IMR-90 (cell line): ENCODE results near the gene MICAL3. TPM values are rescaled to one million over a fixed set of nuclear protein-coding genes. Genes with fewer than 3 reads are reported as not detected.
A peak's percentile ranks its signal among the peaks of the same experiment; 100 is the strongest.

Experiments
- ATAC-seq: fragments of 200-7000 bp; cut with Tn5 transposase; 2 replicates; pipeline ENCODE4 v1.9.1; 2020; ENCODE audit warnings: low read depth, mild to moderate bottlenecking, moderate library complexity
- BruUV-seq: library from RNA; stranded (reverse); fragments of 400-500 nt; replicated peaks from 2 replicates; lab custom pipeline; 2021; lab: Mats Ljungman, UMichigan
- CTCF ChIA-PET: fragments of 300-600 bp; formaldehyde crosslinking; extraction: SDS; loops from one replicate; lab custom pipeline; 2021; ENCODE audit warnings: antibody characterized with exemption; lab: Yijun Ruan, JAX
- POLR2A ChIA-PET: fragments of 300-600 bp; sonication (Branson Sonifier 250); formaldehyde crosslinking; loops from one replicate; lab custom pipeline; 2022; ENCODE audit warnings: antibody characterized with exemption; ENCODE audit not compliant: unreplicated experiment; lab: Charles Lee
- DNase-seq: peaks from one replicate; pipeline ENCODE4 v3.0.0; 2013
- H2AFZ ChIP-seq: replicated peaks from 2 replicates; pipeline ENCODE3; 2013; ENCODE audit warnings: low read length, mild to moderate bottlenecking; ENCODE audit not compliant: poor library complexity
- H2AK5ac ChIP-seq: 2 replicates; pipeline ENCODE4 v1.6.1; 2013; ENCODE audit warnings: low read depth, low read length, inconsistent platforms
- H2AK9ac ChIP-seq: replicated peaks from 2 replicates; pipeline ENCODE3; 2013; ENCODE audit warnings: mild to moderate bottlenecking, low read depth, low read length, moderate library complexity; ENCODE audit not compliant: poor library complexity
- H2BK120ac ChIP-seq: 2 replicates; pipeline ENCODE4 v1.6.1; 2013; ENCODE audit warnings: low read depth, low read length, inconsistent platforms
- H2BK15ac ChIP-seq: 3 replicates; pipeline ENCODE4 v1.6.1; 2013; ENCODE audit warnings: low read depth, low read length, inconsistent platforms
- H2BK20ac ChIP-seq: 2 replicates; pipeline ENCODE4 v1.6.1; 2013; ENCODE audit warnings: low read depth, mild to moderate bottlenecking, inconsistent platforms, low read length, moderate library complexity
- H2BK5ac ChIP-seq: 2 replicates; pipeline ENCODE4 v1.6.1; 2013; ENCODE audit warnings: mild to moderate bottlenecking, low read depth, low read length, inconsistent platforms; ENCODE audit not compliant: poor library complexity, severe bottlenecking
- H3K14ac ChIP-seq: replicated peaks from 2 replicates; pipeline ENCODE4 v1.6.1; 2013; ENCODE audit warnings: low read depth, low read length, inconsistent platforms
- H3K18ac ChIP-seq: 2 replicates; pipeline ENCODE4 v1.6.1; 2013; ENCODE audit warnings: low read depth, low read length, control low read depth
- H3K23ac ChIP-seq: 2 replicates; pipeline ENCODE4 v1.6.1; 2013; ENCODE audit warnings: low read depth, low read length, inconsistent platforms
- H3K27ac ChIP-seq: 2 replicates; pipeline ENCODE4 v1.5.1; 2013; ENCODE audit warnings: mild to moderate bottlenecking, control low read depth, low read length; ENCODE audit not compliant: insufficient read depth
- H3K27me3 ChIP-seq: 2 replicates; pipeline ENCODE4 v1.6.1; 2013; ENCODE audit warnings: low read length; ENCODE audit not compliant: control insufficient read depth, insufficient read depth
- H3K36me3 ChIP-seq: 2 replicates; pipeline ENCODE4 v1.6.1; 2013; ENCODE audit warnings: low read length, mixed read lengths; ENCODE audit not compliant: control insufficient read depth, insufficient read depth
- H3K4ac ChIP-seq: 2 replicates; pipeline ENCODE4 v1.6.1; 2013; ENCODE audit warnings: low read depth, low read length, inconsistent platforms
- H3K4me1 ChIP-seq: 2 replicates; pipeline ENCODE4 v1.6.1; 2013; ENCODE audit warnings: low read length, mixed read lengths; ENCODE audit not compliant: control insufficient read depth, insufficient read depth
- H3K4me2 ChIP-seq: 2 replicates; pipeline ENCODE4 v1.6.1; 2013; ENCODE audit warnings: low read depth, mild to moderate bottlenecking, control low read depth, low read length, moderate library complexity
- H3K4me3 ChIP-seq: 2 replicates; pipeline ENCODE4 v1.5.1; 2013; ENCODE audit warnings: low read depth, mild to moderate bottlenecking, control low read depth, low read length, moderate library complexity; ENCODE audit not compliant: insufficient read depth
- H3K56ac ChIP-seq: 2 replicates; pipeline ENCODE4 v1.6.1; 2013; ENCODE audit warnings: low read length, inconsistent platforms; ENCODE audit not compliant: insufficient read depth; ENCODE audit errors: extremely low read depth
- H3K79me1 ChIP-seq, 2 experiments: 2 replicates each; pipeline ENCODE4 v1.6.1; 2013; ENCODE audit warnings: low read length in 2 of 2, inconsistent platforms in 1 of 2, low read depth in 1 of 2
- H3K9ac ChIP-seq: 2 replicates; pipeline ENCODE4 v1.6.1; 2013; ENCODE audit warnings: low read depth, low read length, control low read depth
- H3K9me1 ChIP-seq: 2 replicates; pipeline ENCODE4 v1.6.1; 2013; ENCODE audit warnings: low read length, inconsistent platforms; ENCODE audit not compliant: insufficient read depth
- H3K9me3 ChIP-seq: 2 replicates; pipeline ENCODE4 v1.6.1; 2013; ENCODE audit warnings: low read length; ENCODE audit not compliant: control insufficient read depth, insufficient read depth
- H4K20me1 ChIP-seq: 2 replicates; pipeline ENCODE4 v1.6.1; 2013; ENCODE audit warnings: low read length, inconsistent platforms; ENCODE audit not compliant: insufficient read depth
- H4K5ac ChIP-seq: 2 replicates; pipeline ENCODE4 v1.6.1; 2013; ENCODE audit warnings: mild to moderate bottlenecking, low read depth, low read length, control low read depth
- H4K8ac ChIP-seq, 2 experiments: 2 replicates each; pipeline ENCODE4 v1.6.1; 2013; ENCODE audit warnings: low read depth in 2 of 2, low read length in 2 of 2, control low read depth in 1 of 2, inconsistent platforms in 1 of 2
- H4K91ac ChIP-seq: 2 replicates; pipeline ENCODE4 v1.6.1; 2013; ENCODE audit warnings: low read depth, low read length, inconsistent platforms; ENCODE audit not compliant: insufficient read depth
- BHLHE40 ChIP-seq: fragments of 150-350 bp; IDR thresholded peaks from 2 replicates; pipeline ENCODE4 v1.6.1; 2016; ENCODE audit warnings: mild to moderate bottlenecking, low read depth, low read length
- CEBPB ChIP-seq: IDR thresholded peaks from 2 replicates; pipeline ENCODE4 v1.6.1; 2012; ENCODE audit warnings: low read depth, low read length, improper control_type of control experiment
- CHD1 ChIP-seq: IDR thresholded peaks from 2 replicates; pipeline ENCODE4 v1.6.1; 2012; ENCODE audit warnings: low read depth, low read length, improper control_type of control experiment
- FOS ChIP-seq: fragments of 150-350 bp; IDR thresholded peaks from 2 replicates; pipeline ENCODE4 v1.6.1; 2016; ENCODE audit warnings: low read depth, low read length
- MAFK ChIP-seq: IDR thresholded peaks from 2 replicates; pipeline ENCODE4 v1.6.1; 2012; ENCODE audit warnings: low read depth, low read length, improper control_type of control experiment
- MAZ ChIP-seq: IDR thresholded peaks from 2 replicates; pipeline ENCODE4 v1.6.1; 2012; ENCODE audit warnings: low read depth, mild to moderate bottlenecking, low read length, improper control_type of control experiment, moderate library complexity, borderline replicate concordance
- MXI1 ChIP-seq: IDR thresholded peaks from 2 replicates; pipeline ENCODE4 v1.6.1; 2012; ENCODE audit warnings: low read depth, mild to moderate bottlenecking, low read length, moderate library complexity, borderline replicate concordance
- NFE2L2 ChIP-seq: fragments of 150-350 bp; IDR thresholded peaks from 2 replicates; pipeline ENCODE4 v1.6.1; 2016; ENCODE audit warnings: low read depth, mild to moderate bottlenecking, low read length
- POLR2A ChIP-seq: IDR thresholded peaks from 2 replicates; pipeline ENCODE4 v1.6.1; 2012; ENCODE audit warnings: mild to moderate bottlenecking, low read depth, low read length
- RAD21 ChIP-seq: IDR thresholded peaks from 2 replicates; pipeline ENCODE4 v1.6.1; 2012; ENCODE audit warnings: low read length, improper control_type of control experiment
- RCOR1 ChIP-seq: IDR thresholded peaks from 2 replicates; pipeline ENCODE4 v1.6.1; 2012; ENCODE audit warnings: mild to moderate bottlenecking, low read length, improper control_type of control experiment; ENCODE audit not compliant: insufficient replicate concordance
- RFX5 ChIP-seq: IDR thresholded peaks from 2 replicates; pipeline ENCODE4 v1.8.0; 2012; ENCODE audit warnings: low read depth, mild to moderate bottlenecking, low read length, moderate library complexity
- SMC3 ChIP-seq: fragments of 150-350 bp; IDR thresholded peaks from 2 replicates; pipeline ENCODE4 v1.6.1; 2016; ENCODE audit warnings: low read depth, mild to moderate bottlenecking, antibody characterized with exemption, low read length, moderate library complexity
- WGBS, 2 experiments: methylation state at CpG; one replicate each; pipeline versions ENCODE4 v1.1.5 to v1.1.7; 2013; ENCODE audit warnings: missing lambda C conversion rate in 2 of 2; ENCODE audit not compliant: insufficient read length in 1 of 2; ENCODE audit errors: extremely low coverage in 2 of 2; 5-methylcytosine and 5-hydroxymethylcytosine counted together
- dilution Hi-C: fragments of 300-500 bp; cut with HindIII; formaldehyde crosslinking; loops from one replicate; pipeline ENCODE4 v1.14.3; 2018; ENCODE audit warnings: low sequenced_read_pairs; ENCODE audit not compliant: unreplicated experiment
- in situ Hi-C: fragments of 300-500 bp; cut with MboI; formaldehyde crosslinking; loops from 3 replicates; pipeline ENCODE4 v1.14.3; 2019; ENCODE audit warnings: low sequenced_read_pairs, inconsistent platforms, mixed read lengths
- intact Hi-C: fragments of 100-400 bp; cut with micrococcal nuclease; formaldehyde crosslinking; loops from 2 replicates; pipeline ENCODE4 v1.10.0; 2022
- polyA plus RNA-seq, 3 experiments: library from polyadenylated mRNA; depleted of rRNA; stranded (reverse); fragments of >200 nt; gene quantifications; 2 replicates each; pipeline ENCODE4 v1.2.3, GENCODE V29; 2012; ENCODE audit warnings: low replicate concordance in 1 of 3
- total RNA-seq: library from RNA; depleted of rRNA; stranded (reverse); fragments of >200 nt; gene quantifications from 2 replicates; pipeline ENCODE4 v1.2.3, GENCODE V29; 2012
- TF ChIP-seq, protein P1 (sequence below): conservative IDR thresholded peaks from 2 replicates; pipeline ENCODE4 v1.5.1; 2012; ENCODE audit warnings: mild to moderate bottlenecking, low read depth, low read length, improper control_type of control experiment
- TF ChIP-seq, protein P2 (sequence below): fragments of 150-350 bp; IDR thresholded peaks from 2 replicates; pipeline ENCODE4 v1.6.1; 2017; ENCODE audit warnings: mild to moderate bottlenecking, antibody characterized with exemption, low read length, low read depth
- TF ChIP-seq, protein P3 (sequence below): fragments of 150-350 bp; IDR thresholded peaks from 2 replicates; pipeline ENCODE4 v1.6.1; 2016; ENCODE audit warnings: low read depth, mild to moderate bottlenecking, low read length, moderate library complexity, borderline replicate concordance

Gene MICAL3
- total and polyA plus RNA-seq, 2 of the 4 experiments (the other 2 are of a cell fraction), result 17.6 to 26.8 TPM

DNA sequence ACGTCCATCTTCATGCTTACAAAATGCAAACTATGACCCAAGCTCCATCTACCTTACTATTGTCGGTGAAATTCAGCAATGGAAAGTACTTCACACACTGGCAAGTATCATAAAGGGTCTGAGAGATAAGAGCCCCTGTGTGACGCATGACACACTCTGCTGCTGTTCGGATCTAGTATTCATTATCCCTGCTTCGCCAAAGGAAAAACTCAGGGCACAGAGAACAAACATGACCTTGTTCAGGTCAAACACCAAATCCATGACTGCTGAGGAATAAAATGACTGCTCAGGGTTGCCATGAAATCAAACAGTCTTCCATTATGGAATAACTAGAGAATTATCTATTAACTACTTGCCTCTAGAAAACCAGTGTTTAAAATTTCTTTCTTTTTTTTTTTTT lies 73.0 kb downstream of the MICAL3 start:
- H2BK15ac ChIP-seq, result no peak overlapping the region
- no peak overlapping the region for H2BK20ac ChIP-seq
- no peak overlapping the region for H4K8ac ChIP-seq
- dilution Hi-C loops (no loop called here), in situ Hi-C loops (no loop called here), intact Hi-C loops (no loop called here)
- H4K91ac ChIP-seq, result no peak overlapping the region
- no peak overlapping the region for H3K9ac ChIP-seq
- no TSS peak for BruUV-seq
- ChIA-PET POLR2A (interaction anchor here (0.6 kb wide), 1 partner anchor 74 kb away, joined by 3 read pairs; no protein-coding TSS in a partner anchor), CTCF (no interaction called here)
- H4K20me1 ChIP-seq, result peaks cover 40% of the 10 kb centered on the region
- no peak overlapping the region for H2BK5ac ChIP-seq
- H3K4me1 ChIP-seq, result peaks cover 10% of the 10 kb centered on the region
- no peak overlapping the region for H3K27ac ChIP-seq
- peak overlapping the region; percentile 36; the same call in 1 of the 2 replicates for H3K14ac ChIP-seq
- no peak overlapping the region for H2BK120ac ChIP-seq
- no peak overlapping the region for H3K4me3 ChIP-seq
- peaks cover 64 to 90% of the 10 kb centered on the region in 2 experiments for H3K79me1 ChIP-seq
- H2AFZ ChIP-seq, result no peak overlapping the region
- ATAC-seq (no peak), DNase-seq (no peak)
- no peak overlapping the region for H3K23ac ChIP-seq
- H3K27me3 ChIP-seq, result no peaks in the 10 kb centered on the region
- H2AK9ac ChIP-seq, result no peak overlapping the region
- WGBS, 2 experiments, result 83% methylated on average over 2 of the region's 5 CpGs; no CpG with 5 or more reads in 1 of the 2 experiments
- H3K18ac ChIP-seq, result no peak overlapping the region
- H3K9me1 ChIP-seq, result peaks cover 26% of the 10 kb centered on the region
- no peak overlapping the region for H3K4ac ChIP-seq
- TF ChIP-seq, protein P1, sequence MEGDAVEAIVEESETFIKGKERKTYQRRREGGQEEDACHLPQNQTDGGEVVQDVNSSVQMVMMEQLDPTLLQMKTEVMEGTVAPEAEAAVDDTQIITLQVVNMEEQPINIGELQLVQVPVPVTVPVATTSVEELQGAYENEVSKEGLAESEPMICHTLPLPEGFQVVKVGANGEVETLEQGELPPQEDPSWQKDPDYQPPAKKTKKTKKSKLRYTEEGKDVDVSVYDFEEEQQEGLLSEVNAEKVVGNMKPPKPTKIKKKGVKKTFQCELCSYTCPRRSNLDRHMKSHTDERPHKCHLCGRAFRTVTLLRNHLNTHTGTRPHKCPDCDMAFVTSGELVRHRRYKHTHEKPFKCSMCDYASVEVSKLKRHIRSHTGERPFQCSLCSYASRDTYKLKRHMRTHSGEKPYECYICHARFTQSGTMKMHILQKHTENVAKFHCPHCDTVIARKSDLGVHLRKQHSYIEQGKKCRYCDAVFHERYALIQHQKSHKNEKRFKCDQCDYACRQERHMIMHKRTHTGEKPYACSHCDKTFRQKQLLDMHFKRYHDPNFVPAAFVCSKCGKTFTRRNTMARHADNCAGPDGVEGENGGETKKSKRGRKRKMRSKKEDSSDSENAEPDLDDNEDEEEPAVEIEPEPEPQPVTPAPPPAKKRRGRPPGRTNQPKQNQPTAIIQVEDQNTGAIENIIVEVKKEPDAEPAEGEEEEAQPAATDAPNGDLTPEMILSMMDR, result no peak
- TF ChIP-seq CEBPB (no peak), NFE2L2 (no peak), MAFK (no peak), SMC3 (no peak), POLR2A (no peak), RCOR1 (no peak), FOS (no peak), MAZ (no peak), CHD1 (no peak), RAD21 (no peak), RFX5 (no peak), BHLHE40 (no peak), MXI1 (no peak)
- TF ChIP-seq, protein P2, sequence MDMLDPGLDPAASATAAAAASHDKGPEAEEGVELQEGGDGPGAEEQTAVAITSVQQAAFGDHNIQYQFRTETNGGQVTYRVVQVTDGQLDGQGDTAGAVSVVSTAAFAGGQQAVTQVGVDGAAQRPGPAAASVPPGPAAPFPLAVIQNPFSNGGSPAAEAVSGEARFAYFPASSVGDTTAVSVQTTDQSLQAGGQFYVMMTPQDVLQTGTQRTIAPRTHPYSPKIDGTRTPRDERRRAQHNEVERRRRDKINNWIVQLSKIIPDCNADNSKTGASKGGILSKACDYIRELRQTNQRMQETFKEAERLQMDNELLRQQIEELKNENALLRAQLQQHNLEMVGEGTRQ, result no peak
- TF ChIP-seq, protein P3, sequence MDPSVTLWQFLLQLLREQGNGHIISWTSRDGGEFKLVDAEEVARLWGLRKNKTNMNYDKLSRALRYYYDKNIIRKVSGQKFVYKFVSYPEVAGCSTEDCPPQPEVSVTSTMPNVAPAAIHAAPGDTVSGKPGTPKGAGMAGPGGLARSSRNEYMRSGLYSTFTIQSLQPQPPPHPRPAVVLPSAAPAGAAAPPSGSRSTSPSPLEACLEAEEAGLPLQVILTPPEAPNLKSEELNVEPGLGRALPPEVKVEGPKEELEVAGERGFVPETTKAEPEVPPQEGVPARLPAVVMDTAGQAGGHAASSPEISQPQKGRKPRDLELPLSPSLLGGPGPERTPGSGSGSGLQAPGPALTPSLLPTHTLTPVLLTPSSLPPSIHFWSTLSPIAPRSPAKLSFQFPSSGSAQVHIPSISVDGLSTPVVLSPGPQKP, result no peak
- H3K4me2 ChIP-seq, result no peak overlapping the region
- H3K56ac ChIP-seq, result no peak overlapping the region
- H4K5ac ChIP-seq, result no peak overlapping the region
- no peaks in the 10 kb centered on the region for H3K36me3 ChIP-seq
- peak overlapping the region; percentile 6; the same call in 1 of the 2 replicates for H2AK5ac ChIP-seq
- no peaks in the 10 kb centered on the region for H3K9me3 ChIP-seq
